PC-9 (cell line): ENCODE measurements around the gene NDE1.

ENCODE experiments used
- EZH2 ChIP-seq: fragments of 200-600 bp; sonication (generic); IDR thresholded peaks from 2 replicates; pipeline ENCODE4 v1.8.0; 2017; ENCODE audit warnings: antibody characterized with exemption, low read depth
- TF ChIP-seq, protein P1 (sequence below): fragments of 200-600 bp; sonication (generic); conservative IDR thresholded peaks from 2 replicates; pipeline ENCODE4 v1.6.1; 2017; ENCODE audit warnings: mixed run types, antibody characterized with exemption, mild to moderate bottlenecking, moderate library complexity

DNA sequence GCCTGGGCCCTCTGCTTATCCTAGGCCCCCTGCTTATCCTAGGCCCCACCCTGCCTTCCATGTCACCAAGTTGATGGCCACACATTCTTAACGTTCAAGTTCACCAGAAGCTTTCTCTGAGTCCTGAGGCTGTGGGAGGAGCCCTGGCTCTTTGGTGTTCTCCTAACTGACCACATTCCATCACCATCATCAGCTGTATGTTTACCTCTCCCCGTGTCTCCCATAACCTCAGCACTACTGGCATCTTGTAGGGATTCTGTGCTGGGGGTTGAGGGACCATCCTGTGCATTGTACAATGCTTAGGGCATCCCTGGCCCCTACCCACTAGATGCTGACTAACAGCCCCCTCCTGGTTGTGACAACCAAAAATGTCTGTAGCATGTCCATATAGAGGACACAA, 99.3 kb downstream of the NDE1 start:
- TF ChIP-seq, protein P1, sequence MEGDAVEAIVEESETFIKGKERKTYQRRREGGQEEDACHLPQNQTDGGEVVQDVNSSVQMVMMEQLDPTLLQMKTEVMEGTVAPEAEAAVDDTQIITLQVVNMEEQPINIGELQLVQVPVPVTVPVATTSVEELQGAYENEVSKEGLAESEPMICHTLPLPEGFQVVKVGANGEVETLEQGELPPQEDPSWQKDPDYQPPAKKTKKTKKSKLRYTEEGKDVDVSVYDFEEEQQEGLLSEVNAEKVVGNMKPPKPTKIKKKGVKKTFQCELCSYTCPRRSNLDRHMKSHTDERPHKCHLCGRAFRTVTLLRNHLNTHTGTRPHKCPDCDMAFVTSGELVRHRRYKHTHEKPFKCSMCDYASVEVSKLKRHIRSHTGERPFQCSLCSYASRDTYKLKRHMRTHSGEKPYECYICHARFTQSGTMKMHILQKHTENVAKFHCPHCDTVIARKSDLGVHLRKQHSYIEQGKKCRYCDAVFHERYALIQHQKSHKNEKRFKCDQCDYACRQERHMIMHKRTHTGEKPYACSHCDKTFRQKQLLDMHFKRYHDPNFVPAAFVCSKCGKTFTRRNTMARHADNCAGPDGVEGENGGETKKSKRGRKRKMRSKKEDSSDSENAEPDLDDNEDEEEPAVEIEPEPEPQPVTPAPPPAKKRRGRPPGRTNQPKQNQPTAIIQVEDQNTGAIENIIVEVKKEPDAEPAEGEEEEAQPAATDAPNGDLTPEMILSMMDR, result no peak
- TF ChIP-seq EZH2, result no peak
